Activated gamma-delta T cell treated with Interleukin-2 at 50 U/mL for 16 hours (primary cell): ENCODE data around the gene FKBP1A.

ENCODE experiments used
- DNase-seq: peaks from one replicate; pipeline ENCODE4 v3.0.0-alpha.2; 2020

FKBP1A gene

GRCh38 chr20:1383623-1384404, 9.0 kb downstream of the FKBP1A start:
- no peak for DNase-seq

GRCh38 chr20:1382670-1383069, 10.2 kb downstream of the FKBP1A start:
- DNase-seq: no peak

GRCh38 chr20:1381753-1382591, 10.9 kb downstream of the FKBP1A start:
- DNase-seq: no peak

- DNase-seq: no peak
These were observed 14.1 kb downstream of the FKBP1A start for GRCh38 chr20:1378735-1379125.

GRCh38 chr20:1377984-1378734, 14.7 kb downstream of the FKBP1A start:
- no peak for DNase-seq

- DNase-seq: no peak
These were observed 15.4 kb downstream of the FKBP1A start for GRCh38 chr20:1377341-1377871.

GRCh38 chr20:1376408-1377270, 16.2 kb downstream of the FKBP1A start:
- DNase-seq: no peak

- no peak for DNase-seq
These were observed 16.8 kb downstream of the FKBP1A start for GRCh38 chr20:1376007-1376406.

GRCh38 chr20:1375515-1375914, 17.3 kb downstream of the FKBP1A start:
- no peak for DNase-seq

- DNase-seq: no peak
These were observed 18.6 kb downstream of the FKBP1A start for GRCh38 chr20:1374246-1374645.

- no peak for DNase-seq
These were observed 19.2 kb downstream of the FKBP1A start for GRCh38 chr20:1373614-1374013.

- DNase-seq: no peak
These were observed 19.8 kb downstream of the FKBP1A start for GRCh38 chr20:1373036-1373435.

GRCh38 chr20:1371830-1372539, 20.9 kb downstream of the FKBP1A start:
- DNase-seq: no peak

- no peak for DNase-seq
These were observed 21.6 kb downstream of the FKBP1A start for GRCh38 chr20:1371202-1371782.

GRCh38 chr20:1370548-1371110, 22.2 kb downstream of the FKBP1A start:
- DNase-seq: no peak

- DNase-seq: no peak
These were observed 22.9 kb downstream of the FKBP1A start for GRCh38 chr20:1369970-1370369.

- no peak for DNase-seq
These were observed 24.2 kb downstream of the FKBP1A start for GRCh38 chr20:1368448-1369199.

GRCh38 chr20:1367479-1367878, 25.4 kb downstream of the FKBP1A start:
- no peak for DNase-seq

GRCh38 chr20:1364106-1364505, 28.7 kb downstream of the FKBP1A start:
- DNase-seq: no peak

GRCh38 chr20:1363522-1363921, 29.3 kb downstream of the FKBP1A start:
- no peak for DNase-seq
